NCI-H1105 (cell line): ENCODE results near the gene ATP2A3.

Source experiments
- DNase-seq: peaks from one replicate; lab custom pipeline; 2025; lab: John Stamatoyannopoulos, UW

Gene ATP2A3

DNA sequence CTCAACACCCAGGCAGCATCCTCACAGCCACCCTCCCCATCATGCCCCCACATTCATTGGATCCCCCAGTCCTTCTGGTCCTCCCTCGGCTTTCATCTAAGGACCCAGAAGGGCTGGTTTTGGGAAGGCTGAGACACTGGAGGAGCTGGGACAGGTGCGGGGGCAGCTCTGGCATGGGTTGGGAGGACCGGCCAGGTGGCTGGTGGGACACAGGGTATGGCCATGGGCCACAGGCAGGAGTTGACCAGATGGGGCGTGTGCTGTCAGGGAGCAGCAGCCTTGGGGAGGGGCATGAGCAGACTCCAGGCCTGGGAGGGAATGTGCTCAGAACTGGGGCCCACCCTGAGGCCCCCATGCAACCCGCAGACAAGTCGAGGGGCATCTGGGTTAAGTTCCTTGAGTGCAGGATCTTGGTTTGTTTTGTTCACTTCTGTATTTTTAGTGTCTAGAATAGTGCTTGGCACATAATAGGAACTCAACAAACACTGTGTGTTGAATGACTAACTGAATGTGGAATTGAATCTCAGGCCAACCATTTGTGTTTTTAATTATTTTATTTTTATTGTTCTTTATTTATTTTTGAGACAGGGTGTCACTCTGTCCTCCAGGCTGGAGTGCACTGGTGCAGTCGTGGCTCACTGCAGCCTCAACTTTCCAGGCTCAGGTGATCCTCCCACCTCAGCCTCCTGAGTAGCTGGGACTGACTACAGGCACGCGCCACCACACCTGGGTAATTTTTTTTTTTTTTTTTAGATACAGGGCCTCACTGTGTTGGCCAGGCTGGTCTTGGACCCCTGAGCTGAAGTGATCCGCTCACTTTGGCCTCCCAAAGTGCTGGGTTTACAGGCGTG lies 53.6 kb downstream of the ATP2A3 start:
- no peak for DNase-seq

GRCh38 chr17:3909257-3909656 lies 55.0 kb downstream of the ATP2A3 start:
- DNase-seq = no peak

DNA sequence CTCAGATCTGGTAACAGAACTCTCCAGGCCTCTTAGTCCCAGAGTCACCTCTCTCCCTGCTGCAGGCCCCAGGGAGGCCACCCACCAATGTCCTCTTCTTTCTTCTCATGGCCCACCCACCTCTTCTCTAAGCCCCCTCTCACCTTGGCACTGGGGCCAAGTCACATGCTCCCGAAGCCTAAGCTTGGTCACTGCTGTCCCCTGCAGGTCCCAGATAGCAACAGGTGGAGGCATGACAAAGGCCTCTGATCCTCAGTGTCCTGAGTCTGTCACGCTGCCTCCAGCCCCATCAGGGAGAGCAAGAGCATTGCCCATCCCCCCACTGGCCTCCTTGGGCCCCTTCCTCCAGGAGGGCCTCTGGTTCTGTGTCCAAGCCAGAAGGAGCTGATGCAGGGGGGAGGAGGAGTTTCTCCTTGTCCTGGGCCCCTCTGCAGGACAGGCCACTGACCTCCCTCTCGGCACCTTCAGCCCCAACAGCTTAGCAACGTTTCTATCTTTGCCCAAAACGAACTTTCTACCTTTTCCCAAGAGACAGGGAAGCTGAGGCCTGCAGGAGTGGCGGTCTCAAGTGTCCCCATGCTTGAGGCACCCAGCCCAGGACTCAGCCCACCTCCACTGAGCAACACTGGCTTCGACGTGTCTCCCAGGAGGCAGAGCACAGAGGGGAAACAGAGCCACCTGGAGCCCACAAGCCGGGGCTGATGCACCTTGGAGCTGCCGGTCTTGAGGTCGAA lies 56.6 kb downstream of the ATP2A3 start:
- no peak for DNase-seq

DNA sequence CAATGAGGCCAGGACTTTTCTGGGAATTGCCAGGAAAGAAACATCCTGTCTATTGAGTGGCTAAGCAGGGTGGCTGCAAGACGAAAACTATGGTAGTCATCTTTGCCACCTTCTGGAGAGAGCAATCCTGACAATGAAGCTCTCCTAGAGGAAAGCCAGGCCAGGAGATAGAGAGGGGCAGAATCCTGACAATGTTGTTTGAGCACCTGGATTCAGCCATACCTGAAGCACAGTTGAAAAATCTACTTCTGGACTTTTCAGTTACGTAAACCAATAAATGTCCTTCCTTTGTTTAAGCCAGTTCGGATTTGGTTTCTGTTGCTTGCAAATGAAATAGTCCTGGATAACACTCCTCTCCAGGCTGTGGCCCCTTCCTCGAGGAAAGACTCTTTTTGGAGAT lies 57.4 kb downstream of the ATP2A3 start:
- DNase-seq = no peak

- no peak for DNase-seq
These were observed 59.2 kb downstream of the ATP2A3 start for GRCh38 chr17:3905017-3905520.

GRCh38 chr17:3904501-3904900 lies 59.7 kb downstream of the ATP2A3 start:
- no peak for DNase-seq

GRCh38 chr17:3903881-3904290 lies 60.4 kb downstream of the ATP2A3 start:
- no peak for DNase-seq

DNA sequence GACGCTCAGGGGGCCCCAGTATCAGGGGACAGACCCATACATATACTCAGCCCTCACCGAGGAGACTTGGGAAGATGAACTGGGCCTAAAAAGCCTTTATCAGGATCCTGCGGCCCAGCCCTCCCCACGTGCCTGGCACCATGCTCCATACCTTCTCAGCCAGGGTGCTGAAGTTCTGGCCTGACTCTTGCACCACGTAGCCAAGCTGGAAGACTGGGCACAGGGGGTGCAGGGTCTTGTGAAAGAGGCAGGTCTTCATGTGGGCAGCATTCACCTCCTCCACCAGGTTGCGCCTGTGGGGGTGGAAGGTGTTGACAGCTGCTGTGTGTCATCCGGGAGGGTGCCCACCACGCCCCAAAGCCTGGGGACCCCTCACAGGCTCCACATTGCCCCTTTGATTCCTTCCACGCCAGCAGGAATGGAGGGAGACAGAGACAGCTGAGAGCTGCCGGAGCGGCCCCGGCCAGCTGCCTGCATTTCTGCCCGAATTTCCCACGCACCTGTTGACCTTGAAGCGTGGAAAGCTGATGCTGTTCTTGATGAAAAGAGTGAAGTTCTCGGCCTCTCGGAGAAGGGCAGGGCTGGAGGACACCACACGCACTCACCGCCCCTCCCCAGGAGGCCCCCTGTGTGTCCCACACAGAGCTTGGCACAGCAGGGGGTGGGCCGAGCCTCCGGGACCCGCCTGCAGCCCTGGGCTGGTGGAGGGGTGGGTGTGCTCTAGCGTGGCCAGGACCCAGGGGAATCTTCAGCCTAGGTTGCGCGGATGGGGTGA lies 61.0 kb downstream of the ATP2A3 start:
- DNase-seq = no peak

- DNase-seq = no peak
These were observed 63.6 kb downstream of the ATP2A3 start for GRCh38 chr17:3900646-3901045.

DNA sequence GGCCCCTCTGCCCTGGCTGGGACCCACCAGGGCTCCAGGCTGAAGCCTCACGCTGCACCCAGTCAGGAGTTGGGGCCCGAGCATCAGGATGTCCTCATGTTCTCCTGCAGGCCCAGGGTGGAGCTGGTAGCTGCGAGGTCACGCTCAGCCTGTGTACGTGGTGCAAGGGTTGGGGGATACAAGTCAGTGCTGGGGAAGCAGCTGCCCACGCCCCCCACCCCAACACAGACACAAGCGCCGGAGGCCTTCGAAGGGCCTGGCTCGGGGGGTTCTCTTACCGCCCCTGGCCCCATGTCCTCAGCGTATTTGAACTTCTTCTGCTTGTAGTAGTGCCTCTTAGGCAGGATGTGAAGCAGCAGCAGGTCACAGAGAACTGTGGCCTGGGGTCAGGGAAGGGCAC lies 66.5 kb downstream of the ATP2A3 start:
- DNase-seq = no peak

DNA sequence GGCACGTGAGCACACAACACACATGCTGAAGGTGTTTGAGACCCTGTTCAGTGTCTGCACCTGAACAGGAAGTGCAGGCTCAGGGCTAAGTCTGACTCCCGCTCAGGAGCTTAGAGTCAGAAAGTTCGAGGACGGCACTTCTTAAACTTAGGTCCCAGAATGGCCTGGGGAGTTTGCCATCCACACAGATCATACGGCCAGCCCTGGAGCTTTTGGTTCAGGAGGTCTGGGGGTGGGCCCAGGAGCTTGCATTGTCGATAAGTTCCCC lies 67.3 kb downstream of the ATP2A3 start:
- DNase-seq = no peak

DNA sequence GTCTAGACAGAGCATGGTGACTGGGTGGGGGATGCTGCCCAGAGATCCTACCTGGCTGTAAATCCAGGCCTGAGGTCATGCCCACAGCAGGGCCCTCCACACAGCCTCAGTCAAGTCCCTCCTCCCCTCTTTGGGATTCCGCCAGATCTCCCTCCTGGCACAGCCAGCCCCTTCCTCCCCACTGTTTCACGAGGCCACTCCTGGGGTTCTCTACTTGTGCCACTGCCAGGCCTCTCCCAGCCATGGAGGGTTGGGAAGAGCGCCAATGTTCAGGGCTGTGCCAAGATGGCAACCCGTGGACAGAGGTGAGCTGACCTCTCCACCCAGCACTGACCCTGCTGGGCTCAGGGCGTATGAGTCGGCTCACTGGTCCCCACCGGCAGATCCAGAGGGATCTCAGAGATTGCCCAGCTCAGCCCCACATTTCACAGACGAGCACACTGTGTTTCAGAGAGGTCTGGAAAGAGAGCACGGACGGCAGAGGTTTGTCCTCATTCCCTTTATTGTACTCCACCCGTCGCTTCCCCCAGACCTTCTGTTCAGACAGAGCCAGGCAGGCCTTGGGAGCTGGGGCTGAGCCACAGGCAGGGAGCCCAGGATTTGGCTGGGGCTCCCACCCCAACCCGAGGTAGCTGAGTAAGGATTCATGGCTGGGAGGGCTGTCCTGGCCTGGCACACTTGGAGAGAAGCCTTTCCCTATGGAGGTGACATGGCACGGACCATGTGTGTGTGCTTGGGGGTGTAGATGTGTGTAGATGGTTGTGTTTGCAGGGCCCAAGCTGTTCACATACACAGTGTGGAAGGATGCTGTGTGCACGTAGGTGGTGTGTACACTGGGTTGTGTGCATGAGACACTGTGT lies 67.9 kb downstream of the ATP2A3 start:
- DNase-seq = no peak

GRCh38 chr17:3895354-3895753 lies 68.9 kb downstream of the ATP2A3 start:
- DNase-seq = no peak

DNA sequence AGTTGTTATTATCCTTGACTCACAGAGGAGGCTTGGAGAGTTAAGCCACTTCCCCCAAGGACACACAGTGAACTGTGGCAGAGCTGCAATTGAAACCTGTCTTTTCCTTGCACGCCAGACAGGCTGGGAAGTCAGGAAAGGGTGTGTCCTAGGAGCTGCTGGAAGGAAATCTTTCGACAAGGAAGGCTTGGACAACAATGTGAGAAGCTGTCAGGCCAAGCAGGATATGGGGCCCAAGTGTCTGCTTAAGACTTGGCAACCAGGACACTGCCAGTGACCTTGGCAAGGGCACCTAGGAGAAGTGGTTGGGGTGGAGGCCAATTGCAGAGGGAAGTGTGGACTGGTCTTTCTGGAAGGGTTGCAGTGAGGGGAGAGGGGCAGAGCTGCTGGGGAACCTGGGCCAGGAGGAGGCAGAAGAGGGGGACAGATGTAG lies 69.3 kb downstream of the ATP2A3 start:
- DNase-seq = no peak

DNA sequence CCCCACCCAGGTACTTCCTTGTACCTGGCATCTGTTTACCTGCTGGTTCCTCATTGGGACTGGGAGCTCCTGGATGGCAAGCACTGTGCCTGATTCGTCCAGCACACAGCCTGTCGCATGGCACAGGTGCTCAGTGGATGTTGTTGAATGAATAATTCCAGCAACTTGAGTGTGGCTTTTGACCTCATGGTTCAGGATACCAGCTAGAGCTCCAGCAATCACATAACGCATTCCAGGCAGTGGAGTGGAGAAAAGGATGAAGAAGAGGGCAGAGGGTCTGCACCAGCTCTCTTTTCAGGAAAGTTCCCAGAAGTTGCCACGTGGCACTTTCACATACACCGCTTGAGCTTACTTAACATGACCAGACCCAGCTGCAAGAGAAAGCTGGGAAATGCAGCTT lies 70.0 kb downstream of the ATP2A3 start:
- no peak for DNase-seq

GRCh38 chr17:3893720-3894116 lies 70.5 kb downstream of the ATP2A3 start:
- DNase-seq = no peak

DNA sequence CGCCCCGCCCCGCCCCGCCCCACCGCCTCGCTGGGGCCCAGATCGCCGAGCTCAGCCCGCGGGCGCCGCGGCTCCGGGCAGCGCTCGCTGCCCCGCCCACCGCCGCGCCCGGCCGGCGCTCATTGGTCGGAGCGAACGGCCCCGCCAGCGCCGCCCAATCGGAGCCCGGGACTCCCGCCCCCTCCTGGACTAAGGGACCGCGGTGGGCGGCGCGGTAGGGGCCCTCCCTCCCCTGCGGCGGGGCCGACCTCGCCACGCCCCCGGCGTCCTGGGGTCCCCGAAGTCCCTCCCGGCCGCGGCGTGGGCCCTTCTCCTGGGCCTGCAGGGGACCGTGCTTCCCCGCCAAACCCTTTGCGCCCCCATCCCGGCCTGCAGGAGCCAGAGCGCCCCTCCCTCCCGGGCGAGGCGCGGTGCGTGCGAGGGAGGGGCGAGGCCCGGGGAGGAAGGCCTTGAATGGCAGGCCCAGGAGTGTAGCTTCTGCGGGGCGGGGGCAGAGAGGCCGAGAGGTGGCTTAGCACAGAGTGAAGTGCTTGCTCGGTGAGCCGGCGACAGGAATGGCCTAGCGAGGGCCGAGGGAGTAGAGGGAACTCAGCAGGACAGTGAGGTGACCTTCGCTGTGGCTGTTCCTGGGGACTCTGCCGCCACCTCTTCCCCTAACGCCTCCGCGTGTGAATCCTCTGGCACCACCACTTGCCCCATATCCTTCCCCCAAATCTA lies 71.1 kb downstream of the ATP2A3 start, which contains the start of gene CAMKK1:
Gene CAMKK1 (minus strand): TSS at position 51 of the 717 bp plus-strand sequence. CDS start 7,366 bp downstream, outside the sequence.
- DNase-seq = peak; percentile 94

DNA sequence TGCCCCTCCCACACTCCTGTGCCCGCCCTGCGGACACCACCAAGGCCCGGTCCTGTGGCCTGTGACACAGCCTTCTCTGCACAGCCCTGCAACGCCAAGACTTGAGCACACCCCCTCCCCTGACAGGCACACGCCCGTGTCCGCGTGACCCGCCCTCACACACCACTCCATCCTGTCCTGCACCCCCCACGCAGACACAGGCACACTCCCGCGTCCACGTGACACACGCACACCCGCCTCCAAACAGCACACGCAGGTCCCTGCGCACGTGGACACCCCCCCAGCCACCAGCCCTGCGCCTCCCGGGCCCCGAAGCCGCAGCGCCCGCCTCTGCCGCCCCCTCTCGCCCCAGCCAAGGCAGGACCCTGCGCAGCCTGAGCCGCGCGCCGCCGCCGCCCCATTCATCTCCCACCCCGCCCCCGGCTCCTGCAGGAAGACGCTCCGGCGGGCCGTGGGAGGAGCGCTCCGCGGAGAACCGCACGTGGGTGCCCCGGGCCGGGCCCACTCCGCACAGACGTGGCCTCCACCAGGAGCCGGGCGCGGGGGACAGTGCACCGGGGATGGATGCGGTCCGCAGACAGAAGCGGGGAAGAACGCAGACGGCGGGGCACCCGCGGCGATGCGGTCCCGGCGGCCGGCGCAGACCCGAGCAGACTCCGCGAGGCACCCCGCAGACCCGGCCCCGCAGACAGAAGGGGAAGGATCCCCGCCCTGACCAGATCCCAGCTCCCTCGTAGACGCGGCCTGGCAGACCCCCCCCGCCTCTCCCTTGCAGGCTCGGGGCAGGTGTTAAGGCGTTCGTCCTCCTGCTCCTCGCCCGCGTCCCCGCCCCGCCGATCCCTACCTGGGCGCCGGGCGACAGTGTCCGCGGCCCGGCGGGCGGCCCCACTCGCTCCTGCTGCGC lies 71.9 kb downstream of the ATP2A3 start:
- peak; percentile 60 for DNase-seq

GRCh38 chr17:3891626-3892094 lies 72.6 kb downstream of the ATP2A3 start:
- no peak for DNase-seq

DNA sequence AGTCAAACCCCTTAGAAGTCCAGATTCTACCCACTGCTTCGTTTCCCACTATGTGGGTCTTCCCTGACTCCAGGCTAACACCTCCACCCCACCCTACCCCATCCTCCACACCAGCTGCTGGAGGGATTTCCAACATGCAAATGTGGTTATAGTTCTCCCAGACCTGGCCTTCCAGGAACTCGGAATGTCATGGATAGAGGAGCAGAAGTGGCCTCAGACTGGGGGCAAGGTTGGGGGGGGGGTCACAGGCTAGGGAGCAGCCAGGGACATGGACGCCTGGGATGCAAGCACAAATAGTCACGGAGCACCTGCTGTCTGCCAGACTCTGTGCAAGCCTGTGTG lies 73.4 kb downstream of the ATP2A3 start:
- no peak for DNase-seq
